ENCODE results near the gene RAB11FIP4. TPM values are rescaled to one million over a fixed set of nuclear protein-coding genes. Genes with fewer than 3 reads are reported as not detected.
A peak's percentile ranks its signal among the peaks of the same experiment; 100 is the strongest.

Gene RAB11FIP4
- total and polyA plus RNA-seq, 2 of the 13 experiments (the other 11 are each of a cell fraction or from before 2014, with no cell fraction given): 28.0 to 89.3 TPM

DNA sequence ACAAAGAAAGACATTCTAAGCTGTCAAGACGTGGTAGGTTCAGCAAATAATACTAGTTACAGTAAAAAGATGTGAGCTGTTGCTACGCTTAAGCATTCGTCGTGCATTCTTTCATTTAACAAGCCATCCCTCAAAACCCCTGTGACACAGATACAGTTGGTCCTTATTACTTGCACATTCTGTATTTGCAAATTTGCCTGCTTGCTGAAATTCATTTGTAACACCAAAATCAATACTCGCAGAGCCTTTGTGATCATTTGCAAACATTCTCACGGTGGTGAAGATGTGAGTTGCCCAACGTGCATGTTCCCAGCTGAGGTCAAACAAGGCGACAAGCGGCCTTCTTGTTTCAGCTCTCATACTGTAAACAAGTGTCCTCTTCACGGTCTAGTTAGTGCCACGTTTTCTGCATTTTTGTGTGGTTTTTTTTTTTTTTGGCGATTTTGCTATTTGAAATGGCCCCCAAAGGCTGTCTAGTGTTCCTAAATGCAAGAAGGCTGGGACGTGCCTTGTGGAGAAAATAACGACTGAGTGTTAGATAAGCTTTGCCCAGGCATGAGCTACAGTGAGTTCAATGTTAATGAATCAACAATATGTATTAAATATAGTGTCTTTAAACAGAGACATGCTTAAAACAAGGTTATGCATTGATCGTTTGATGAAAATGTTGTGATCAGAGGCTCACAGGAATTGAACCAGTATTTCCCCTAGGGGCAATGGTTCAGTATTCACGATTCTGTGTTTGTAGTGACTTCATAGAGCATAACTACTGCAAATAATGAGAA is 84.1 kb downstream of the RAB11FIP4 start (continued):
- TF ChIP-seq, protein P1, sequence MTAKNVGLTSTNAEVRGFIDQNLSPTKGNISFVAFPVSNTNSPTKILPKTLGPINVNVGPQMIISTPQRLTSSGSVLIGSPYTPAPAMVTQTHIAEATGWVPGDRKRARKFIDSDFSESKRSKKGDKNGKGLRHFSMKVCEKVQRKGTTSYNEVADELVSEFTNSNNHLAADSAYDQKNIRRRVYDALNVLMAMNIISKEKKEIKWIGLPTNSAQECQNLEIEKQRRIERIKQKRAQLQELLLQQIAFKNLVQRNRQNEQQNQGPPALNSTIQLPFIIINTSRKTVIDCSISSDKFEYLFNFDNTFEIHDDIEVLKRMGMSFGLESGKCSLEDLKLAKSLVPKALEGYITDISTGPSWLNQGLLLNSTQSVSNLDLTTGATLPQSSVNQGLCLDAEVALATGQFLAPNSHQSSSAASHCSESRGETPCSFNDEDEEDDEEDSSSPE (CRISPR knock-in tag; IDR thresholded peaks at IDR 0.05): peak; percentile 78
- TF ChIP-seq TBL1XR1 (IDR thresholded peaks at IDR 0.05; ENCODE audit: borderline replicate concordance, low read length, partially characterized antibody): peak; percentile 56
- peak; percentile 47; the same call in 1 of the 2 replicates for TF ChIP-seq ZNF33A (CRISPR knock-in tag; IDR thresholded peaks at IDR 0.05; ENCODE audit: borderline replicate concordance)
- no peak for TF ChIP-seq ZNF598 (CRISPR knock-in tag; IDR thresholded peaks at IDR 0.05; ENCODE audit: borderline replicate concordance)
- TF ChIP-seq KDM6A (CRISPR knock-in tag; IDR thresholded peaks at IDR 0.05; ENCODE audit: low read depth): peak; percentile 85
- no peak for TF ChIP-seq POGZ (CRISPR knock-in tag; IDR thresholded peaks at IDR 0.05)
- TF ChIP-seq, protein P2, sequence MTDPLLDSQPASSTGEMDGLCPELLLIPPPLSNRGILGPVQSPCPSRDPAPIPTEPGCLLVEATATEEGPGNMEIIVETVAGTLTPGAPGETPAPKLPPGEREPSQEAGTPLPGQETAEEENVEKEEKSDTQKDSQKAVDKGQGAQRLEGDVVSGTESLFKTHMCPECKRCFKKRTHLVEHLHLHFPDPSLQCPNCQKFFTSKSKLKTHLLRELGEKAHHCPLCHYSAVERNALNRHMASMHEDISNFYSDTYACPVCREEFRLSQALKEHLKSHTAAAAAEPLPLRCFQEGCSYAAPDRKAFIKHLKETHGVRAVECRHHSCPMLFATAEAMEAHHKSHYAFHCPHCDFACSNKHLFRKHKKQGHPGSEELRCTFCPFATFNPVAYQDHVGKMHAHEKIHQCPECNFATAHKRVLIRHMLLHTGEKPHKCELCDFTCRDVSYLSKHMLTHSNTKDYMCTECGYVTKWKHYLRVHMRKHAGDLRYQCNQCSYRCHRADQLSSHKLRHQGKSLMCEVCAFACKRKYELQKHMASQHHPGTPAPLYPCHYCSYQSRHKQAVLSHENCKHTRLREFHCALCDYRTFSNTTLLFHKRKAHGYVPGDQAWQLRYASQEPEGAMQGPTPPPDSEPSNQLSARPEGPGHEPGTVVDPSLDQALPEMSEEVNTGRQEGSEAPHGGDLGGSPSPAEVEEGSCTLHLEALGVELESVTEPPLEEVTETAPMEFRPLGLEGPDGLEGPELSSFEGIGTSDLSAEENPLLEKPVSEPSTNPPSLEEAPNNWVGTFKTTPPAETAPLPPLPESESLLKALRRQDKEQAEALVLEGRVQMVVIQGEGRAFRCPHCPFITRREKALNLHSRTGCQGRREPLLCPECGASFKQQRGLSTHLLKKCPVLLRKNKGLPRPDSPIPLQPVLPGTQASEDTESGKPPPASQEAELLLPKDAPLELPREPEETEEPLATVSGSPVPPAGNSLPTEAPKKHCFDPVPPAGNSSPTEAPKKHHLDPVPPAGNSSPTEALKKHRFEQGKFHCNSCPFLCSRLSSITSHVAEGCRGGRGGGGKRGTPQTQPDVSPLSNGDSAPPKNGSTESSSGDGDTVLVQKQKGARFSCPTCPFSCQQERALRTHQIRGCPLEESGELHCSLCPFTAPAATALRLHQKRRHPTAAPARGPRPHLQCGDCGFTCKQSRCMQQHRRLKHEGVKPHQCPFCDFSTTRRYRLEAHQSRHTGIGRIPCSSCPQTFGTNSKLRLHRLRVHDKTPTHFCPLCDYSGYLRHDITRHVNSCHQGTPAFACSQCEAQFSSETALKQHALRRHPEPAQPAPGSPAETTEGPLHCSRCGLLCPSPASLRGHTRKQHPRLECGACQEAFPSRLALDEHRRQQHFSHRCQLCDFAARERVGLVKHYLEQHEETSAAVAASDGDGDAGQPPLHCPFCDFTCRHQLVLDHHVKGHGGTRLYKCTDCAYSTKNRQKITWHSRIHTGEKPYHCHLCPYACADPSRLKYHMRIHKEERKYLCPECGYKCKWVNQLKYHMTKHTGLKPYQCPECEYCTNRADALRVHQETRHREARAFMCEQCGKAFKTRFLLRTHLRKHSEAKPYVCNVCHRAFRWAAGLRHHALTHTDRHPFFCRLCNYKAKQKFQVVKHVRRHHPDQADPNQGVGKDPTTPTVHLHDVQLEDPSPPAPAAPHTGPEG (CRISPR knock-in tag; IDR thresholded peaks at IDR 0.05): no peak
- TF ChIP-seq, protein P3, sequence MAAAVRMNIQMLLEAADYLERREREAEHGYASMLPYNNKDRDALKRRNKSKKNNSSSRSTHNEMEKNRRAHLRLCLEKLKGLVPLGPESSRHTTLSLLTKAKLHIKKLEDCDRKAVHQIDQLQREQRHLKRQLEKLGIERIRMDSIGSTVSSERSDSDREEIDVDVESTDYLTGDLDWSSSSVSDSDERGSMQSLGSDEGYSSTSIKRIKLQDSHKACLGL (CRISPR knock-in tag; IDR thresholded peaks at IDR 0.05): no peak
- TF ChIP-seq ZNF446 (CRISPR knock-in tag; IDR thresholded peaks at IDR 0.05): no peak
- peak; percentile 99 for TF ChIP-seq GATAD2A (CRISPR knock-in tag; IDR thresholded peaks at IDR 0.05)
- TF ChIP-seq ZNF10 (CRISPR knock-in tag; IDR thresholded peaks at IDR 0.05; ENCODE audit: borderline replicate concordance, low read depth): no peak
- TF ChIP-seq, protein P4, sequence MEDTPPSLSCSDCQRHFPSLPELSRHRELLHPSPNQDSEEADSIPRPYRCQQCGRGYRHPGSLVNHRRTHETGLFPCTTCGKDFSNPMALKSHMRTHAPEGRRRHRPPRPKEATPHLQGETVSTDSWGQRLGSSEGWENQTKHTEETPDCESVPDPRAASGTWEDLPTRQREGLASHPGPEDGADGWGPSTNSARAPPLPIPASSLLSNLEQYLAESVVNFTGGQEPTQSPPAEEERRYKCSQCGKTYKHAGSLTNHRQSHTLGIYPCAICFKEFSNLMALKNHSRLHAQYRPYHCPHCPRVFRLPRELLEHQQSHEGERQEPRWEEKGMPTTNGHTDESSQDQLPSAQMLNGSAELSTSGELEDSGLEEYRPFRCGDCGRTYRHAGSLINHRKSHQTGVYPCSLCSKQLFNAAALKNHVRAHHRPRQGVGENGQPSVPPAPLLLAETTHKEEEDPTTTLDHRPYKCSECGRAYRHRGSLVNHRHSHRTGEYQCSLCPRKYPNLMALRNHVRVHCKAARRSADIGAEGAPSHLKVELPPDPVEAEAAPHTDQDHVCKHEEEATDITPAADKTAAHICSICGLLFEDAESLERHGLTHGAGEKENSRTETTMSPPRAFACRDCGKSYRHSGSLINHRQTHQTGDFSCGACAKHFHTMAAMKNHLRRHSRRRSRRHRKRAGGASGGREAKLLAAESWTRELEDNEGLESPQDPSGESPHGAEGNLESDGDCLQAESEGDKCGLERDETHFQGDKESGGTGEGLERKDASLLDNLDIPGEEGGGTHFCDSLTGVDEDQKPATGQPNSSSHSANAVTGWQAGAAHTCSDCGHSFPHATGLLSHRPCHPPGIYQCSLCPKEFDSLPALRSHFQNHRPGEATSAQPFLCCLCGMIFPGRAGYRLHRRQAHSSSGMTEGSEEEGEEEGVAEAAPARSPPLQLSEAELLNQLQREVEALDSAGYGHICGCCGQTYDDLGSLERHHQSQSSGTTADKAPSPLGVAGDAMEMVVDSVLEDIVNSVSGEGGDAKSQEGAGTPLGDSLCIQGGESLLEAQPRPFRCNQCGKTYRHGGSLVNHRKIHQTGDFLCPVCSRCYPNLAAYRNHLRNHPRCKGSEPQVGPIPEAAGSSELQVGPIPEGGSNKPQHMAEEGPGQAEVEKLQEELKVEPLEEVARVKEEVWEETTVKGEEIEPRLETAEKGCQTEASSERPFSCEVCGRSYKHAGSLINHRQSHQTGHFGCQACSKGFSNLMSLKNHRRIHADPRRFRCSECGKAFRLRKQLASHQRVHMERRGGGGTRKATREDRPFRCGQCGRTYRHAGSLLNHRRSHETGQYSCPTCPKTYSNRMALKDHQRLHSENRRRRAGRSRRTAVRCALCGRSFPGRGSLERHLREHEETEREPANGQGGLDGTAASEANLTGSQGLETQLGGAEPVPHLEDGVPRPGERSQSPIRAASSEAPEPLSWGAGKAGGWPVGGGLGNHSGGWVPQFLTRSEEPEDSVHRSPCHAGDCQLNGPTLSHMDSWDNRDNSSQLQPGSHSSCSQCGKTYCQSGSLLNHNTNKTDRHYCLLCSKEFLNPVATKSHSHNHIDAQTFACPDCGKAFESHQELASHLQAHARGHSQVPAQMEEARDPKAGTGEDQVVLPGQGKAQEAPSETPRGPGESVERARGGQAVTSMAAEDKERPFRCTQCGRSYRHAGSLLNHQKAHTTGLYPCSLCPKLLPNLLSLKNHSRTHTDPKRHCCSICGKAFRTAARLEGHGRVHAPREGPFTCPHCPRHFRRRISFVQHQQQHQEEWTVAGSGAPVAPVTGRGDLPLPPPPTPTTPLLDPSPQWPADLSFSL (CRISPR knock-in tag; IDR thresholded peaks at IDR 0.05): peak; percentile 81
- no peak for TF ChIP-seq ZBTB8A (CRISPR knock-in tag; IDR thresholded peaks at IDR 0.05; ENCODE audit: borderline replicate concordance, low read depth)
- TF ChIP-seq MIER3 (CRISPR knock-in tag; IDR thresholded peaks at IDR 0.05; ENCODE audit: borderline replicate concordance): peak; percentile 82; the same call in 1 of the 2 replicates
- peak; percentile 96 for TF ChIP-seq NCOA2 (CRISPR knock-in tag; IDR thresholded peaks at IDR 0.05)

Data from HepG2 (cell line).